HG03039 (cell line): Measurements from ENCODE around the gene XRCC5.

Experiments
- ATAC-seq: cut with Tn5 transposase; IDR thresholded peaks from one replicate; pipeline ENCODE4 v1.9.1; 2021; ENCODE audit warnings: mild to moderate bottlenecking, moderate library complexity; ENCODE audit not compliant: unreplicated experiment

XRCC5 gene

GRCh38 chr2:216083464-216084281, 25.5 kb upstream of the XRCC5 start:
- no peak for ATAC-seq

- no peak for ATAC-seq
Observed at GRCh38 chr2:216084547-216084946, 24.6 kb upstream of the XRCC5 start.

- no peak for ATAC-seq
Observed at GRCh38 chr2:216086207-216086893, 22.8 kb upstream of the XRCC5 start.

- no peak for ATAC-seq
Observed at GRCh38 chr2:216090369-216090786, 18.8 kb upstream of the XRCC5 start.

- no peak for ATAC-seq
Observed at GRCh38 chr2:216092646-216093045, 16.5 kb upstream of the XRCC5 start.

GRCh38 chr2:216094701-216095100, 14.4 kb upstream of the XRCC5 start:
- ATAC-seq, result no peak

GRCh38 chr2:216098421-216099334, 10.5 kb upstream of the XRCC5 start:
- ATAC-seq, result no peak

GRCh38 chr2:216101109-216101508, 8.0 kb upstream of the XRCC5 start:
- no peak for ATAC-seq

GRCh38 chr2:216103213-216103612, 5.9 kb upstream of the XRCC5 start:
- ATAC-seq, result no peak

- ATAC-seq, result no peak
Observed at GRCh38 chr2:216104691-216105090, 4.5 kb upstream of the XRCC5 start.

- no peak for ATAC-seq
Observed at GRCh38 chr2:216107320-216107719, 1.8 kb upstream of the XRCC5 start.

- no peak for ATAC-seq
Observed at GRCh38 chr2:216107760-216108159, 1.4 kb upstream of the XRCC5 start.

GRCh38 chr2:216108310-216108966, 710 bp upstream of the XRCC5 start:
- ATAC-seq, result no peak

- no peak for ATAC-seq
Observed at GRCh38 chr2:216109962-216110614, 940 bp downstream of the XRCC5 start.

GRCh38 chr2:216110620-216111019, 1.5 kb downstream of the XRCC5 start:
- ATAC-seq, result no peak

- no peak for ATAC-seq
Observed at GRCh38 chr2:216111122-216111521, 2.0 kb downstream of the XRCC5 start.

GRCh38 chr2:216112926-216113325, 3.8 kb downstream of the XRCC5 start:
- ATAC-seq, result no peak

- ATAC-seq, result peak; percentile 70
Observed at GRCh38 chr2:216113572-216113971, 4.4 kb downstream of the XRCC5 start.

- no peak for ATAC-seq
Observed at GRCh38 chr2:216114382-216114713, 5.2 kb downstream of the XRCC5 start.
